GM21367 (cell line): ENCODE results near the gene RNF215.

Experiments used
- ATAC-seq: cut with Tn5 transposase; IDR thresholded peaks from one replicate; pipeline ENCODE4 v1.9.1; 2021; ENCODE audit not compliant: unreplicated experiment

Gene RNF215

GRCh38 chr22:30397656-30398635 is 10.7 kb upstream of the RNF215 start:
- ATAC-seq, result no peak

- ATAC-seq, result no peak
Measured at GRCh38 chr22:30396871-30397655, 9.9 kb upstream of the RNF215 start, which contains the start of gene SEC14L2. TSS of gene SEC14L2 (plus strand) at chr22:30397018. CDS start at chr22:30397117, 99 bp downstream.

- no peak for ATAC-seq
Measured at GRCh38 chr22:30393885-30394284, 6.7 kb upstream of the RNF215 start.

DNA sequence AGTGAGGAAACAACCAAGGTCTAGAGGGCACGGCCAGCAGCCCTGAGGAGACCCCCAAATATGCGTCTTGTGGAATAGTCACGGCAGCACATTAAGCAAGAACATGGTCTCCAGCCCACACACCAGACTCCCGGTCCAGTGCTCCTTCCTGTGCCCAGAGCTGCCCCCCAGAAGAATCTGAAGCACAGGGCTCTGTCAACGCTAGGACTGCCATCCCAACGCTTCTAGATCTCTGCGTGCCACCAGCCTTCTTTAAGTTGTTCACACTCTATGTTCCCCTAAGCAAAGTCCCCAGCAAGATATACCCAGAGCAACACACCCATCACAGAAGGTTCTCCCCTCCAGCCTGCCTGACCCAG is 6.1 kb upstream of the RNF215 start:
- no peak for ATAC-seq

DNA sequence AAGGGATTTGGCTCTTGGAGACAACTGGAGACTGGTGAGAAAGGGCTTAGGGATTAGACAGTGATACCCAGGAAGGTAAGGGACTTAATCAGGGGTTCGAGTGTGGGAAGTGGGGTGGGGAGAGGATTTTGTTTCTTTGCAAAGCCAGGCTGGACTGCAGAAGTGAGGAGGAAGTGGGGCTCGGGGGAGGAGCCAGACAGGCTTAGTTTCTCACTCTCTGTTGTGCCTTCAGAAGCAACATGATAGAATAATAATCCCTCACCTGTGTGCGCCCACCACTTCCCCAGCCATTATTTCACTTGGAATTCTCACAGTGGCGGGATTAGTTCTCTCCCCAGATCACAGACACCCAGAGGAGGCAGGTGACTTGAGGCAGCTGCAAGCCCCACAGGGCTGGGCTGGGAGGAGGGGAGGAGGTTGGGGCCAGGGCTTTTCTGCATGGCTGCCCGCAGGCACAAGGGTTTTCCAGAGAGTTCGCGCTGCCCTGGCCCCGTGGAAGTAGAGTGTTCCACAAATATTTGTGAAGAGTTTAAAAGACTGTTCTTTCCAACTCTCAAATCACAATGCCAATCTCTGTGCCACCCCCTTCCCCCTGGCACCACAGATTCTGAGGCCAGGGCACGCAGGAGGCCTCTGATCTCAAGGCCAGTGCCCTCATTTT is 5.6 kb upstream of the RNF215 start:
- no peak for ATAC-seq

DNA sequence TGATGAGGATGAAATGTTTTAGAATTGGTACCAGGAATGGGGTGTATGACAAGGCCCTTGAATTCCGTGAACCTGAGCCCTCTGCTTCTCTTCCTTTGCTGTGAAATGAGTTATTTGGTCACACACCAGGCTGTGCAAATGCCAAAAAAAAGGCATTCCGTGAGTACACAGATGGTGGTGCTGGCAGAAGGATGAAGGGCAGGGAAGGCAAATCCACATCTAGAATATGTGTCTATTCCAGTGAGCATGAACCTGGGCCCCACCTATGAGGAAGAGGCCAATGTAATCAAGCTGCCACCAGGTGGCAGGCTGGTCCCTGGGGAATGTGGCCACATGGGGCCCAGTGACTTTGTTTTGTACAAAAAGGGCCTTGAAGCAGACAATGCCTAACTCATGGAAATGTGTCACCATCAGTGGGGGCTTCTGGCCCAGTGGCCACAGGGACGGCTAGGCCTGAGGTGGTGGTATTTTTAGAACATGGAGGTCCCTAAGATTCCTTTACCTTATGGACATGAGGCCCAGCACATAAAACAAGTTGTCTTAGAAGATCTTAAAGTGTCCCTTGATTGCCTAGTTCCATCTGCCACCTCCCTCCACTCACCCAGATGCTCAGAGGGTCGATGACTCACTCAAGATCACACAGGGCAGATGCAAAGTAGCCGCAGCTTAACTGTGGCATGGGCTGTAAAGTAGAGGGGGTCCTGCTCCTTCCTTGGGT is 3.9 kb upstream of the RNF215 start:
- no peak for ATAC-seq

DNA sequence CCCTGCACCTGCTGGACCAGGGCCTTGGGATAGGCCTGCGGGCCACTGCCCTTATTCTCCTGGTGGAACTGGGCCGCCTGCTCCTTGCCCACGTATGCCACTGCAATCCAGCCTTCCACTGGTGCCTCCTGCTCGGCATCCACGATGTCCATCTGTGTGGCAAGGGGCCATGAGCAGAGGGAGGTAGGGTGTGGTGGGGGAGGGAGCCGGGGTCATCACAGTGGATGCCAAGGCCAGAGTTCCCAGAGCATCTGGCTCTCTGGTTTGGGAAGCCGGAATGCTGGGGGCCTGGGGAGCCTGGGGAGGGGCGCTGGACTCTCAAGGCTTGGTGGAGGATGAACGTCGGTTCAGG is 627 bp downstream of the RNF215 start:
- ATAC-seq, result no peak

- ATAC-seq, result no peak
Measured at GRCh38 chr22:30385942-30386341, 1.3 kb downstream of the RNF215 start.

GRCh38 chr22:30383061-30383460 is 4.2 kb downstream of the RNF215 start:
- no peak for ATAC-seq

GRCh38 chr22:30382340-30382739 is 4.9 kb downstream of the RNF215 start:
- no peak for ATAC-seq

GRCh38 chr22:30381264-30381663 is 5.9 kb downstream of the RNF215 start:
- ATAC-seq, result no peak

DNA sequence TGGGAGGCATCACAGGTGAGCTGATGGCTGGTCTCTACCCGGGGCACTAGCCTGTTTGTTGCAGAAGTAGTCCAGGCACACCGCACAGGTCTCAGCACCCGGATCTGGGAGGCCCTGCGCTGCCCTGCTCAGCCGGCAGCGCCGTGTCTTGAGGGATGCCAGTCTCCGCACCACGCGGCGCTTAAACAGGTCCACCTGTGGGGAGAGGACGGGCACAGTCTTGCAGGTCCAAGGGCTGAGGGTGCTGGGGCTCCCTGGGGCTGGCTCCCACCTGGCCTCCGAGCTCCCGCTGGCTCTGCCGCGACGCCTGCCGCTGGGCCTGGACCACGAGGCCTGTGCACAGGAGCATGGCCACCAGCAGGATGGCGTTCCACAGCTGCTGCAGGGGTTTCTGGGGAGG is 7.2 kb downstream of the RNF215 start:
- no peak for ATAC-seq

DNA sequence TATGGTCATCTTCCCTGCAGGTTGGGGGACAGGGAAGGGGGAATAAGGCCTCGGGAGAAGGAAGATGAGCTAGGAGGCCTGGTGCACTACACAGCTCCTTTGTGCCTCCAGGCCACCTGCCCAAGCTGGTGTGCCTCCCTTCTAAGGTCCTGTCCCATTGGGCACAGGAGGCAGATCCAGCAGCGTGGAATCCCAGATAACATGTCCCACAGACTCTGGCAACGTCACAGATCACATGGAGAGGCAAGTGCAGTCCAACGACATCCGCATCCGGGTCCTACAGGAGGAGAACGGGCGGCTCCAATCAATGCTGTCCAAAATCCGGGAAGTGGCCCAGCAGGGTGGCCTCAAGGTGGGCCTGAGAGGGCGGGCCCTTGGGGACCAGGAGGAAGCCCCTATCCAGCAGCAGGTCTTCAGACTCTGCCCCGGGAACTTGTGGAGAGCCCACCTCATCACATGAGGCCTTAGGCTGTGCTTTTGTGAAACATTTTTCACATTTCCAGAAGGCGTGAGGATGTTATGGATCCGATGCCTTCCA is 11.8 kb downstream of the RNF215 start:
- ATAC-seq, result no peak

GRCh38 chr22:30373331-30374325 is 13.6 kb downstream of the RNF215 start:
- no peak for ATAC-seq

- ATAC-seq, result no peak
Measured at GRCh38 chr22:30372915-30373314, 14.3 kb downstream of the RNF215 start.

DNA sequence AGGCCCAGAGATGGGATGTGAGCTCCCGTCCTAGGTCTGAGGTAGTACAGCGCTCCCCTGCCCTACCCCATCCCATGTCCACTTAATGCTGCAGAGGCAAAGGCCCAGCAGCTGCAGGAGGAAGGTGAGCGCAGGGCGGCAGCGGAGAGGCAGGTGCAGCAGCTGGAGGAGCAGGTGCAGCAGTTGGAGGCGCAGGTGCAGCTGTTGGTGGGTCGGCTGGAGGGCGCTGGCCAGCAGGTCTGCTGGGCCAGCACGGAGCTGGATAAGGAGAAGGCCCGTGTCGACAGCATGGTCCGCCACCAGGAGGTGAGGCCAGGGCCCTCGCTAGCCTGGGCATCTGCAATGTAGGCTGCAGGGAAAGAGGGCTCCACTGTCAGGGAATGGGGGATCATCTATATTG is 15.2 kb downstream of the RNF215 start:
- ATAC-seq, result no peak

GRCh38 chr22:30371321-30371720 is 15.9 kb downstream of the RNF215 start:
- no peak for ATAC-seq

- ATAC-seq, result no peak
Measured at GRCh38 chr22:30370641-30371230, 16.5 kb downstream of the RNF215 start.

DNA sequence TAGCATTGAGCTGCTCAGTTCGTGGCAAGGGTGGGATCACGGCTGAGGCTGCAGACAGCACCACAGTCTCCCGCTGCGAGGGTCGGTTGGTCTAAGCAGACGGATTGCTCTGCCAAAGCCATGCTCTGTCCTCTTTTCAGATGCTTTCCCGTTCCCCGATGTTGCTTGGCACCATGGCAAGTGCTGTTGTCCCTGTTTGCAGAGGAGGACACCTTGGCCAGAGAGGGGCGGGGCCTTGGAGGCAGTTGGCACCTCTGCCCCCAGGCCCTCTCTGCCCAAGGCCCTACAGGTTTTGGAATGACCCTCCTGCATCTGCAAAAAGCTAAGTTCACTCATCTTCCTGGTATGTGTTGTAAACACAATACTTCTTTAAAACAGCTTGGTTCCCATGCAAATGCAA is 18.8 kb downstream of the RNF215 start:
- no peak for ATAC-seq
